HEK293 (cell line): ENCODE data around the gene ZIC4.
A peak's percentile ranks its signal among the peaks of the same experiment; 100 is the strongest.

Experiments used
- CTCF ChIA-PET: fragments of 350-600 bp; formaldehyde crosslinking; extraction: SDS; loops from one replicate; lab custom pipeline; 2021; ENCODE audit warnings: antibody characterized with exemption; lab: Yijun Ruan, JAX
- POLR2A ChIA-PET: fragments of 300-600 bp; formaldehyde crosslinking; extraction: SDS; loops from one replicate; lab custom pipeline; 2020; ENCODE audit warnings: antibody characterized with exemption, inconsistent platforms; lab: Yijun Ruan, JAX
- H3K27ac ChIP-seq: fragments of 200-500 bp; sonication (Bioruptor generic); 2 replicates; pipeline ENCODE4 v1.5.1; 2014; ENCODE audit warnings: low read depth, low read length, control low read depth, inconsistent platforms; ENCODE audit errors: extremely low read depth
- H3K36me3 ChIP-seq, 2 experiments: fragments of 200-500 bp in 1 of 2; sonication (Bioruptor generic) in 1 of 2; 1 replicate in 1 of 2; 2 replicates in 1 of 2; pipeline ENCODE4 v1.5.1; 2014 to 2017; ENCODE audit warnings: inconsistent platforms in 2 of 2, low read length in 2 of 2; ENCODE audit not compliant: control insufficient read depth in 2 of 2, insufficient read depth in 1 of 2
- H3K4me1 ChIP-seq: fragments of 200-500 bp; sonication (Bioruptor generic); 2 replicates; pipeline ENCODE4 v1.5.1; 2014; ENCODE audit warnings: mild to moderate bottlenecking, low read length, inconsistent platforms; ENCODE audit not compliant: control insufficient read depth, insufficient read depth
- H3K4me3 ChIP-seq: 2 replicates; pipeline ENCODE4 v1.5.1; 2011; ENCODE audit warnings: low read depth, mild to moderate bottlenecking, control low read depth, low read length, moderate library complexity
- H3K9me3 ChIP-seq: fragments of 200-500 bp; sonication (Bioruptor generic); 2 replicates; pipeline ENCODE4 v1.5.1; 2014; ENCODE audit warnings: low read depth, low read length, inconsistent platforms; ENCODE audit not compliant: control insufficient read depth, insufficient read depth
- BCL11B ChIP-seq: fragments of 450-650 bp; formaldehyde crosslinking; IDR thresholded peaks from 2 replicates; pipeline ENCODE4 v1.5.1; 2016; ENCODE audit warnings: low read depth, missing biosample characterization, missing genetic modification characterization
- GLIS2 ChIP-seq: fragments of 450-650 bp; formaldehyde crosslinking; IDR thresholded peaks from 2 replicates; pipeline ENCODE4 v1.5.1; 2016; ENCODE audit warnings: missing biosample characterization, missing genetic modification characterization
- OSR2 ChIP-seq: fragments of 450-650 bp; formaldehyde crosslinking; IDR thresholded peaks from 2 replicates; pipeline ENCODE4 v1.5.1; 2016; ENCODE audit warnings: missing biosample characterization, missing genetic modification characterization
- SALL2 ChIP-seq: fragments of 450-650 bp; formaldehyde crosslinking; IDR thresholded peaks from 2 replicates; pipeline ENCODE4 v1.5.0; 2017; ENCODE audit warnings: missing biosample characterization, mild to moderate bottlenecking, missing genetic modification characterization, borderline replicate concordance
- SCRT2 ChIP-seq: fragments of 450-650 bp; formaldehyde crosslinking; IDR thresholded peaks from 2 replicates; pipeline ENCODE4 v1.5.1; 2016; ENCODE audit warnings: missing biosample characterization, missing genetic modification characterization
- ZEB2 ChIP-seq: fragments of 450-650 bp; formaldehyde crosslinking; IDR thresholded peaks from 2 replicates; pipeline ENCODE4 v1.5.1; 2016; ENCODE audit warnings: missing biosample characterization, missing genetic modification characterization
- ZFP37 ChIP-seq: fragments of 450-650 bp; formaldehyde crosslinking; IDR thresholded peaks from 2 replicates; pipeline ENCODE4 v1.5.1; 2016; ENCODE audit warnings: missing biosample characterization, missing genetic modification characterization
- ZNF112 ChIP-seq: fragments of 450-650 bp; formaldehyde crosslinking; IDR thresholded peaks from 2 replicates; pipeline ENCODE4 v1.5.0; 2017; ENCODE audit warnings: missing biosample characterization, missing genetic modification characterization
- ZNF202 ChIP-seq: fragments of 450-650 bp; formaldehyde crosslinking; IDR thresholded peaks from 2 replicates; pipeline ENCODE4 v1.5.1; 2016; ENCODE audit warnings: missing biosample characterization, missing genetic modification characterization, borderline replicate concordance
- ZNF23 ChIP-seq: fragments of 450-650 bp; formaldehyde crosslinking; IDR thresholded peaks from 2 replicates; pipeline ENCODE4 v1.5.1; 2016; ENCODE audit warnings: missing biosample characterization, missing genetic modification characterization, borderline replicate concordance
- ZNF24 ChIP-seq: fragments of 450-650 bp; formaldehyde crosslinking; IDR thresholded peaks from 2 replicates; pipeline ENCODE4 v1.5.1; 2016; ENCODE audit warnings: missing biosample characterization, missing genetic modification characterization
- ZNF335 ChIP-seq: fragments of 450-650 bp; formaldehyde crosslinking; conservative IDR thresholded peaks from 2 replicates; pipeline ENCODE4 v1.5.1; 2016; ENCODE audit warnings: missing biosample characterization, missing genetic modification characterization
- ZNF473 ChIP-seq: fragments of 450-650 bp; formaldehyde crosslinking; IDR thresholded peaks from 2 replicates; pipeline ENCODE4 v1.5.1; 2017; ENCODE audit warnings: missing biosample characterization, missing genetic modification characterization
- ZNF514 ChIP-seq: fragments of 450-650 bp; formaldehyde crosslinking; IDR thresholded peaks from 2 replicates; pipeline ENCODE4 v1.5.1; 2016; ENCODE audit warnings: missing biosample characterization, missing genetic modification characterization
- ZNF544 ChIP-seq: fragments of 450-650 bp; formaldehyde crosslinking; IDR thresholded peaks from 2 replicates; pipeline ENCODE4 v1.5.0; 2017; ENCODE audit warnings: missing biosample characterization, missing genetic modification characterization
- ZNF621 ChIP-seq: fragments of 450-650 bp; formaldehyde crosslinking; IDR thresholded peaks from 2 replicates; pipeline ENCODE4 v1.5.1; 2017; ENCODE audit warnings: missing biosample characterization, missing genetic modification characterization
- ZNF623 ChIP-seq: fragments of 450-650 bp; formaldehyde crosslinking; IDR thresholded peaks from 2 replicates; pipeline ENCODE4 v1.5.1; 2016; ENCODE audit warnings: missing biosample characterization, missing genetic modification characterization
- ZNF701 ChIP-seq: fragments of 450-650 bp; formaldehyde crosslinking; IDR thresholded peaks from 2 replicates; pipeline ENCODE4 v1.5.1; 2016; ENCODE audit warnings: missing biosample characterization, missing genetic modification characterization
- ZXDB ChIP-seq: fragments of 450-650 bp; formaldehyde crosslinking; IDR thresholded peaks from 2 replicates; pipeline ENCODE4 v1.5.1; 2016; ENCODE audit warnings: missing biosample characterization, missing genetic modification characterization
- TF ChIP-seq, protein P1 (sequence below): fragments of 450-650 bp; formaldehyde crosslinking; IDR thresholded peaks from 2 replicates; pipeline ENCODE4 v1.5.0; 2017; ENCODE audit warnings: missing biosample characterization, missing genetic modification characterization, borderline replicate concordance
- TF ChIP-seq, protein P2 (sequence below): fragments of 450-650 bp; formaldehyde crosslinking; IDR thresholded peaks from 2 replicates; pipeline ENCODE4 v1.5.1; 2016; ENCODE audit warnings: missing biosample characterization, missing genetic modification characterization
- TF ChIP-seq, protein P3 (sequence below): fragments of 450-650 bp; formaldehyde crosslinking; IDR thresholded peaks from 2 replicates; pipeline ENCODE4 v1.5.1; 2016; ENCODE audit warnings: missing biosample characterization, missing genetic modification characterization
- TF ChIP-seq, protein P4 (sequence below): fragments of 450-650 bp; formaldehyde crosslinking; IDR thresholded peaks from 2 replicates; pipeline ENCODE4 v1.5.1; 2016; ENCODE audit warnings: missing biosample characterization, missing genetic modification characterization

Gene ZIC4

DNA sequence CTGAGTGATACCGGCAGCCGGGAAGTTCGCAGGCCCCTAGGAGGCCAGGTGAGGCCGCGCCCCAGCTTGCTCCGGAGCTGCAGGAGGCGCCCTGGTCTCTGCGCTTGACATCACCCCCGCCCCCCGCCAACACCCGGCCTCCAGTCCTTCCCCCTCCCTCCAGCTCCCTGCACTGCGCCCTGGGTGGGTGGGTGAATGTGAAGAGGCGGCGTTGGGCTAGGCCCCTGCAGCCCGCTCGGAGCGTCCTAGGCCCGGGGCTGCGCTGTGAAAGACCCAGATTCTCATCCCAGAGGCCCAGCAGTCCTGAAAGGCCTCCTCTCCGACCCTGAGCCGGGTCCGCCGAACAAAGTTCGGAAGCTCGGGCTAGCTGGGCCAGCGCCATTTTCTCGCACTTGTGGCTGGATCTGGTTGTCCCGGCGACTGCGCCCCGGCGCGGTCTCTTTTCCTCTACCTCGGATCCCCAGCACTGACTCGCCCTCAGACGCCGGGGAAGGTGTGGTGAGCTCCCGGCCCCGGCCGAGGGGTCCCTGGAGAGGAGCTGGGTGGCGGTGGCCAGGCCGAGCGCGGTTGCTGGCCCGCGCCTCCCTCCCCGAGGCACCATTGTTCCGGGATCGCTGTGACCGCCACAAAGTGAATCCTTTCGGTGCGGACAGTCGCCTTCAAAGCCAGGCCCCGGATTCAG lies 12.9 kb downstream of the ZIC4 start:
- Histone ChIP-seq H3K4me1 (no peaks in the 10 kb centered on the region), H3K36me3 (no peaks in the 10 kb centered on the region), H3K4me3 (no peak overlapping the region), H3K9me3 (no peaks in the 10 kb centered on the region), H3K27ac (no peak overlapping the region)
- ChIA-PET POLR2A (no interaction called here), CTCF (no interaction called here)
- no peak for TF ChIP-seq ZNF544
- TF ChIP-seq ZNF623 (tag by site-specific recombination), result no peak
- no peak for TF ChIP-seq ZEB2
- no peak for TF ChIP-seq ZNF621
- no peak for TF ChIP-seq GLIS2 (tag by site-specific recombination)
- TF ChIP-seq, protein P1, sequence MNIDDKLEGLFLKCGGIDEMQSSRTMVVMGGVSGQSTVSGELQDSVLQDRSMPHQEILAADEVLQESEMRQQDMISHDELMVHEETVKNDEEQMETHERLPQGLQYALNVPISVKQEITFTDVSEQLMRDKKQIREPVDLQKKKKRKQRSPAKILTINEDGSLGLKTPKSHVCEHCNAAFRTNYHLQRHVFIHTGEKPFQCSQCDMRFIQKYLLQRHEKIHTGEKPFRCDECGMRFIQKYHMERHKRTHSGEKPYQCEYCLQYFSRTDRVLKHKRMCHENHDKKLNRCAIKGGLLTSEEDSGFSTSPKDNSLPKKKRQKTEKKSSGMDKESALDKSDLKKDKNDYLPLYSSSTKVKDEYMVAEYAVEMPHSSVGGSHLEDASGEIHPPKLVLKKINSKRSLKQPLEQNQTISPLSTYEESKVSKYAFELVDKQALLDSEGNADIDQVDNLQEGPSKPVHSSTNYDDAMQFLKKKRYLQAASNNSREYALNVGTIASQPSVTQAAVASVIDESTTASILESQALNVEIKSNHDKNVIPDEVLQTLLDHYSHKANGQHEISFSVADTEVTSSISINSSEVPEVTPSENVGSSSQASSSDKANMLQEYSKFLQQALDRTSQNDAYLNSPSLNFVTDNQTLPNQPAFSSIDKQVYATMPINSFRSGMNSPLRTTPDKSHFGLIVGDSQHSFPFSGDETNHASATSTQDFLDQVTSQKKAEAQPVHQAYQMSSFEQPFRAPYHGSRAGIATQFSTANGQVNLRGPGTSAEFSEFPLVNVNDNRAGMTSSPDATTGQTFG (tag by site-specific recombination), result no peak
- TF ChIP-seq ZXDB (tag by site-specific recombination), result no peak
- no peak for TF ChIP-seq ZNF701 (tag by site-specific recombination)
- TF ChIP-seq ZNF112 (tag by site-specific recombination), result no peak
- no peak for TF ChIP-seq BCL11B
- no peak for TF ChIP-seq SCRT2 (tag by site-specific recombination)
- TF ChIP-seq ZNF335 (tag by site-specific recombination), result no peak
- no peak for TF ChIP-seq ZNF514 (tag by site-specific recombination)

DNA sequence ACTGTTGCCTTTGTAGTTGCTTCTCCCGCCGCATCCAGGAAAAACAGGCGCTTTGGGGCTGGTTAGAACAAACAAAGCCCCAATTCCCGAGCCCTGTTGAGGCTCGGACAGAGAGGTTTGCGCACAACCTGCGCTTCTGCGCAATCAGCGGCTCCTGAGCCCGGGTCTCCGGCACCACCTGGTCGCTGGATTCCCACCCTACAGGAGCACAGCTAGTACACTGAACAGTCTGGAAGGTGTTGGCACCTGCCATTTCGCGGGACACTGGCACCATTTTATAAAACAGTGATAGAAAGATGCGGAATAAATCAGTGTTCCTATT lies 13.8 kb downstream of the ZIC4 start:
- Histone ChIP-seq H3K9me3 (no peaks in the 10 kb centered on the region), H3K36me3 (no peaks in the 10 kb centered on the region), H3K4me1 (no peaks in the 10 kb centered on the region), H3K4me3 (peak overlapping the region; percentile 18), H3K27ac (peak overlapping the region; percentile 9; the same call in 1 of the 2 replicates)
- ChIA-PET POLR2A (no interaction called here), CTCF (no interaction called here)
- no peak for TF ChIP-seq ZNF23 (tag by site-specific recombination)
- no peak for TF ChIP-seq ZNF473 (tag by site-specific recombination)
- no peak for TF ChIP-seq SALL2 (tag by site-specific recombination)
- TF ChIP-seq, protein P2, sequence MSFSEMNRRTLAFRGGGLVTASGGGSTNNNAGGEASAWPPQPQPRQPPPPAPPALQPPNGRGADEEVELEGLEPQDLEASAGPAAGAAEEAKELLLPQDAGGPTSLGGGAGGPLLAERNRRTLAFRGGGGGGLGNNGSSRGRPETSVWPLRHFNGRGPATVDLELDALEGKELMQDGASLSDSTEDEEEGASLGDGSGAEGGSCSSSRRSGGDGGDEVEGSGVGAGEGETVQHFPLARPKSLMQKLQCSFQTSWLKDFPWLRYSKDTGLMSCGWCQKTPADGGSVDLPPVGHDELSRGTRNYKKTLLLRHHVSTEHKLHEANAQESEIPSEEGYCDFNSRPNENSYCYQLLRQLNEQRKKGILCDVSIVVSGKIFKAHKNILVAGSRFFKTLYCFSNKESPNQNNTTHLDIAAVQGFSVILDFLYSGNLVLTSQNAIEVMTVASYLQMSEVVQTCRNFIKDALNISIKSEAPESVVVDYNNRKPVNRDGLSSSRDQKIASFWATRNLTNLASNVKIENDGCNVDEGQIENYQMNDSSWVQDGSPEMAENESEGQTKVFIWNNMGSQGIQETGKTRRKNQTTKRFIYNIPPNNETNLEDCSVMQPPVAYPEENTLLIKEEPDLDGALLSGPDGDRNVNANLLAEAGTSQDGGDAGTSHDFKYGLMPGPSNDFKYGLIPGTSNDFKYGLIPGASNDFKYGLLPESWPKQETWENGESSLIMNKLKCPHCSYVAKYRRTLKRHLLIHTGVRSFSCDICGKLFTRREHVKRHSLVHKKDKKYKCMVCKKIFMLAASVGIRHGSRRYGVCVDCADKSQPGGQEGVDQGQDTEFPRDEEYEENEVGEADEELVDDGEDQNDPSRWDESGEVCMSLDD (tag by site-specific recombination), result no peak
- TF ChIP-seq ZFP37 (tag by site-specific recombination), result no peak
- TF ChIP-seq, protein P3, sequence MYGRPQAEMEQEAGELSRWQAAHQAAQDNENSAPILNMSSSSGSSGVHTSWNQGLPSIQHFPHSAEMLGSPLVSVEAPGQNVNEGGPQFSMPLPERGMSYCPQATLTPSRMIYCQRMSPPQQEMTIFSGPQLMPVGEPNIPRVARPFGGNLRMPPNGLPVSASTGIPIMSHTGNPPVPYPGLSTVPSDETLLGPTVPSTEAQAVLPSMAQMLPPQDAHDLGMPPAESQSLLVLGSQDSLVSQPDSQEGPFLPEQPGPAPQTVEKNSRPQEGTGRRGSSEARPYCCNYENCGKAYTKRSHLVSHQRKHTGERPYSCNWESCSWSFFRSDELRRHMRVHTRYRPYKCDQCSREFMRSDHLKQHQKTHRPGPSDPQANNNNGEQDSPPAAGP (tag by site-specific recombination), result no peak
- TF ChIP-seq ZNF202, result no peak
- TF ChIP-seq, protein P4, sequence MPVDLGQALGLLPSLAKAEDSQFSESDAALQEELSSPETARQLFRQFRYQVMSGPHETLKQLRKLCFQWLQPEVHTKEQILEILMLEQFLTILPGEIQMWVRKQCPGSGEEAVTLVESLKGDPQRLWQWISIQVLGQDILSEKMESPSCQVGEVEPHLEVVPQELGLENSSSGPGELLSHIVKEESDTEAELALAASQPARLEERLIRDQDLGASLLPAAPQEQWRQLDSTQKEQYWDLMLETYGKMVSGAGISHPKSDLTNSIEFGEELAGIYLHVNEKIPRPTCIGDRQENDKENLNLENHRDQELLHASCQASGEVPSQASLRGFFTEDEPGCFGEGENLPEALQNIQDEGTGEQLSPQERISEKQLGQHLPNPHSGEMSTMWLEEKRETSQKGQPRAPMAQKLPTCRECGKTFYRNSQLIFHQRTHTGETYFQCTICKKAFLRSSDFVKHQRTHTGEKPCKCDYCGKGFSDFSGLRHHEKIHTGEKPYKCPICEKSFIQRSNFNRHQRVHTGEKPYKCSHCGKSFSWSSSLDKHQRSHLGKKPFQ (tag by site-specific recombination), result no peak
- no peak for TF ChIP-seq ZNF24 (tag by site-specific recombination)
- TF ChIP-seq OSR2 (tag by site-specific recombination), result no peak
